Ammon's horn (tissue), 1 donor: ENCODE measurements around the gene COPG2.

Source experiments
- DNase-seq: peaks from one replicate; pipeline ENCODE4 v3.0.0-alpha.2; 2016; ENCODE audit warnings: low spot score

Gene COPG2

GRCh38 chr7:130473289-130473688, 195.3 kb downstream of the COPG2 start:
- peak; percentile 46 for DNase-seq

- DNase-seq = no peak
Observed at GRCh38 chr7:130471974-130472373, 196.6 kb downstream of the COPG2 start.

GRCh38 chr7:130468612-130469011, 199.9 kb downstream of the COPG2 start:
- no peak for DNase-seq

DNA sequence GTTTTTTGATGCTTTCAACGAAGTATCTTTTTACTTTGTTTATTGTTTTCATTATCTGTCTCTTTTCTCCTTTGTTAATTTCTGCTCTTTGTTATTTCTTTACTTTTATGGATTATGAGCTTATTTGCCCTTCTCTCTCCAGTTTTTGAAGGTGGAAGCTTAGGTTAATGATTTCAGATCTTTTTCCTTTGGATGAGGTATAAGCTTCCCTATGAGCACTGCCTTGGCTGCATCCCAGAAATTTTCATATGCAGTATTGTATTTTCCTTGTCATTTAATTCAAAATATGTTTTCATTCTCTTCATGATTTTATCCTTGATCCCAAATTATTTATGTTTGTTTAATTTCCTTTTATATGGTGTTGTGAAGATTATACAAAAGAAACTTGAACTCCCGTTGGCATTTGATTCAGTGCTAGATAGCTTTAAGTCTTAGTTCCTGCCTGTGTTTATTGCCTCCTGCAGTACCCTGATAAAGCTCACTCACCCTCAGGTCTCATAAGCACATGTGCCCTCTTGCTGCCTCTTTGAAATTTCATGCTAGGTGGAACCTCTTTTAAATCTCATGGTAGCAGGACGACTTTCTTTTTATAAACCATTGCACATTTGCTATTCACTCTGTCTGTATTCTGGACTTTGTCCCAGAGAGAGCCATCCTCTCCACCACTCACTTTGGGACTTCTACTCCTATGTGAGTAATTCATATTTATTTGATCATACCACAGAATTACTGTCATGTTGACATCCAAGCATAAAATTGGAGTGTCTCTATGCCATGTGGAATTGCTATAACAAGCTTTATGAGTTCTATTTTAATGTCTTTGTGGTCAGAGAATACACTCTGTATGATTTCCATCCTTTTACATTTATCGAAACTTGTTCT, 204.8 kb downstream of the COPG2 start:
- DNase-seq = no peak

GRCh38 chr7:130461272-130461671, 207.3 kb downstream of the COPG2 start:
- no peak for DNase-seq

DNA sequence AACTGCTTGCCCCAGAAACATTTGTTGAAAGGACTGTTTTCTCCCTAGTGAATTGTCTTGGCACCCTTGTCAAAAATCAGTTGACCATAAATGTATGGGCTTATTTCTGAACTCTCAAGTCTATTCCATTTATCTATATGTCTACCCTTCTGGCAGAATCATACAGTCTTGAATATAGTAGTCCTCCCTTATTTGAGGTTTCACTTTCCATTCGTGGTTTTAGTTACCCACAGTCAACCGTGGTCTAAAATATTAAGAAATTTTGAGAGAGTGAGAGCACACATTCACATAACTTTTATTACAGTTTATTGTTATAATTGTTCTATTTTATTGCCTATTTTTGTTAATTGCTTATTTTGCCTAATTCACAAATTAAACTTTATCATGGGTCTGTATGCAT, 210.3 kb downstream of the COPG2 start:
- DNase-seq = no peak
